GM18508 (cell line): Measurements from ENCODE around the gene TSPY3.
"Not testable (repeated sequence)": the region's sequence is repeated elsewhere in the genome, so short reads cannot be mapped to it uniquely, and the experiment has no call there.

Experiments used
- ATAC-seq: cut with Tn5 transposase; IDR thresholded peaks from one replicate; pipeline ENCODE4 v1.9.1; 2021; ENCODE audit warnings: moderate number of reproducible peaks; ENCODE audit not compliant: insufficient read depth, unreplicated experiment

Gene TSPY3, protein sequence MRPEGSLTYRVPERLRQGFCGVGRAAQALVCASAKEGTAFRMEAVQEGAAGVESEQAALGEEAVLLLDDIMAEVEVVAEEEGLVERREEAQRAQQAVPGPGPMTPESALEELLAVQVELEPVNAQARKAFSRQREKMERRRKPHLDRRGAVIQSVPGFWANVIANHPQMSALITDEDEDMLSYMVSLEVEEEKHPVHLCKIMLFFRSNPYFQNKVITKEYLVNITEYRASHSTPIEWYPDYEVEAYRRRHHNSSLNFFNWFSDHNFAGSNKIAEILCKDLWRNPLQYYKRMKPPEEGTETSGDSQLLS

DNA sequence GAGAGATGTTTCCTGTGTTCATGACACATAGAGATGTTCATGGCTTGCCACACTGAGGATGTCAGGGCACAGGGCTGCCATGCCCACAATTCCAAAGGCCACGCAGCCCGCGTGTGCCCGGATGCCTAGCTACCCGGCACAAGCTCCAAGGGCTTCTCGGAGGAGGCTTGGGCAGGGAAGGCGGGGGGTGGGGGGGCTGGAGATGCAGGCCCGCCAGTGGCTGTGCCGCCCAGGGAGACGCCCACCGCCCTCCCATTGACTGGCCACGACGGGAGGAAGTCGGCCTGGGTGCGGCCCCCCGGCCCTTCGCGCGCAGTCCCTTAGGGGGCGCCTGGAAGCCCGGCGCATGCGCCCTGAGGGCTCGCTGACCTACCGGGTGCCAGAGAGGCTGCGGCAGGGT lies at the start of gene TSPY3:
Gene TSPY3 (plus strand): TSS at position 301 of the 400 bp plus-strand sequence. CDS start 46 bp downstream, at position 347.
- not testable (repeated sequence) for ATAC-seq

DNA sequence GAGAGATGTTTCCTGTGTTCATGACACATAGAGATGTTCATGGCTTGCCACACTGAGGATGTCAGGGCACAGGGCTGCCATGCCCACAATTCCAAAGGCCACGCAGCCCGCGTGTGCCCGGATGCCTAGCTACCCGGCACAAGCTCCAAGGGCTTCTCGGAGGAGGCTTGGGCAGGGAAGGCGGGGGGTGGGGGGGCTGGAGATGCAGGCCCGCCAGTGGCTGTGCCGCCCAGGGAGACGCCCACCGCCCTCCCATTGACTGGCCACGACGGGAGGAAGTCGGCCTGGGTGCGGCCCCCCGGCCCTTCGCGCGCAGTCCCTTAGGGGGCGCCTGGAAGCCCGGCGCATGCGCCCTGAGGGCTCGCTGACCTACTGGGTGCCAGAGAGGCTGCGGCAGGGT lies 40.7 kb upstream of the TSPY3 start, which contains the start of gene TSPY8:
Gene TSPY8 (plus strand): TSS at position 301 of the 400 bp plus-strand sequence. CDS start 46 bp downstream, at position 347.
- not testable (repeated sequence) for ATAC-seq

DNA sequence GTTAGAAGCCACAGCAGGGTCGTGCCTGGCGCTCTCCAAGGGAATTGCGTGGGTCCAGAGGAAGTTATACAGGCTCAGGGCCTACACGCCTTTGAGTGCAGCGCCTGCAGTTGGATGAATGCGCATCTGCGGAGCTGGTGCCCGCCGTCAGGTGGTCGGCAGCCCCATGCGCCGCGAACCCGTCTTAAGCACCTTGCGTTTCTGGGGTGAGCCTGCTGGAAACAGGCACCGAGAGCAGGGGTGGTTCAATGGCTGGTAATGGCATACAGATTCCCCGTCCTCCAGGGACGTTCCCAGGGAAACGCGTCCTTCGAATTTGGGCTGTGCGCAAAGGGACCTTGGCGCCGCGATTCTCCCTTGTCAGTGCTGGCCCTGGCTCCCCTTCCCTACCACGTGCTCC lies 1.7 kb upstream of the TSPY3 start:
- not testable (repeated sequence) for ATAC-seq
